Adrenal gland (tissue), 5 donors: ENCODE results near the gene PSTPIP2.

Source experiments
- CTCF ChIP-seq, 6 experiments: fragments of 450-650 bp in 4 of 6; fragments of 200-600 bp in 2 of 6; sonication (generic) in 1 of 6; IDR thresholded peaks; 1 replicate in 5 of 6; 2 replicates in 1 of 6; pipeline versions ENCODE4 v1.5.1 to v1.8.0; 2016 to 2021; ENCODE audit warnings: antibody characterized with exemption in 6 of 6, mild to moderate bottlenecking in 2 of 6, moderate library complexity in 1 of 6
- POLR2A ChIP-seq, 2 donors: fragments of 450-650 bp; IDR thresholded peaks; one replicate each; pipeline ENCODE4 v1.6.1; 2017; ENCODE audit warnings: antibody characterized with exemption in 2 of 2, mild to moderate bottlenecking in 2 of 2, moderate library complexity in 1 of 2
- donor health status: DM: no; HTN: no; CAD: no.

GRCh38 chr18:45938488-45938935, 133.5 kb downstream of the PSTPIP2 start:
- TF ChIP-seq CTCF (IDR thresholded peaks at IDR 0.05) (no peak), POLR2A (IDR thresholded peaks at IDR 0.05) (no peak)
